Dermis blood vessel endothelial cell (primary cell): ENCODE data around the gene TMEM94. TPM values are rescaled to one million over a fixed set of nuclear protein-coding genes. Genes with fewer than 3 reads are reported as not detected.
"Not testable (repeated sequence)": the region's sequence is repeated elsewhere in the genome, so short reads cannot be mapped to it uniquely, and the experiment has no call there.

Experiments used
- DNase-seq: peaks from one replicate; pipeline ENCODE4 v3.0.0; 2010
- total RNA-seq: library from RNA; depleted of rRNA; stranded (reverse); fragments of >200 nt; gene quantifications from 2 replicates; pipeline ENCODE4 v1.2.3, GENCODE V29; 2014

Gene TMEM94
- total RNA-seq, 1 donor from 2014 or later: 50.4 TPM

DNA sequence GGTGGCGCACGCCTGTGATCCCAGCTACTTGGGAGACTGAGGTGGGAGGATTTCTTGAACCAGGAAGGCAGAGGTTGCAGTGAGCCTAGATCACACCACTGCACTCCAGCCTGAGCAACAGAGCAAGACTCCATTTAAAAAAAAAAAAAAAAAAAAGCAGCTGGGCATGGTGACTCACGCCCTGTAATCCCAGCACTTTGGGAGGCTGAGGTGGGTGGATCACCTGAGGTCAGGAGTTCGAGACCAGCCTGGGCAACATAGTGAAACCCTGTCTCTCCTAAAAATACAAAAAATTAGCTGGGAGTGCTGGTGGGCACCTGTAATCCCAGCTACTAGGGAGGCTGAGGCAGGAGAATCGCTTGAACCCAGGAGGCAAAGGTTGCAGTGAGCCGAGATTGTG lies 10.5 kb upstream of the TMEM94 start:
- DNase-seq: not testable (repeated sequence)

DNA sequence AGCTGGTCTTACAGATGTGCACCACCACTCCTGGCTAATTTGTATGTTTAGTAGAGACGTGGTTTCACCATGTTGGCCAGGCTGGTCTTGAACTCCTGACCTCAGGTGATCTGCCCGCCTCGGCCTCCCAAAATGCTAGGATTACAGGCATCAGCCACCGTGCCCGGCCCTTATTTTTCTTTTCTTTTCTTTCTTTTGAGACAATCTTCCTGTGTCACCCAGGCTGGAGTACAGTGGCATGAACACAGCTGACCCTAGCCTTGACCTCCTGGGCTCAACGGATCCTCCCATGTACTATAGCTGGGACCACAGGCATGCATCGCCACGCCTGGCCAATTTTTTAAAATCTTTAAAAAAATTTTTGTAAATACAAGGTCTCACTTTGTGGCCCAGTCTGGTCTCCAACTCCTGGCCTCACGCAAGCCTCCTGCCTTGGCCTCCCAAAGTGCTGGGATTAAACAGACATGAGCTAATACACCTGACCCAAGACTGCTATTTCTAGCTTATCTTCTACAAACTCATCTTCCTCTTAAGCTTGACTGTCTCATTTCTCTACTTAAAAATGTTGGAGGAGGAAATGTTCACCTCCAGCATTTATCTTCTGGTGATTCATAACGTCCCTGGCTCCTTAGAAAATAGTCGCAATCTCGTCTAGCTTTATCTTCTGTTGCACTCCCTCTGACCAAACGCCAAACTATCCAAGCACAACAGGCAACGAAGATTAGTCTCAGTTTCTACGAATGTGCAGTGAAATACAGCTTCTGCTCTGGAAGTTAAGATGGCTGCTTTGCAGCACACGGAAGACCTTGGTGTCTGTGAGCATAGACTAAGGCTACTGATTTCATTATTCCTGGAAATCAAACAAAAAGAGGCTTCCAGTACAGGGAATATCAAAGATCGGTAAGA lies 8.2 kb upstream of the TMEM94 start:
- no peak for DNase-seq

DNA sequence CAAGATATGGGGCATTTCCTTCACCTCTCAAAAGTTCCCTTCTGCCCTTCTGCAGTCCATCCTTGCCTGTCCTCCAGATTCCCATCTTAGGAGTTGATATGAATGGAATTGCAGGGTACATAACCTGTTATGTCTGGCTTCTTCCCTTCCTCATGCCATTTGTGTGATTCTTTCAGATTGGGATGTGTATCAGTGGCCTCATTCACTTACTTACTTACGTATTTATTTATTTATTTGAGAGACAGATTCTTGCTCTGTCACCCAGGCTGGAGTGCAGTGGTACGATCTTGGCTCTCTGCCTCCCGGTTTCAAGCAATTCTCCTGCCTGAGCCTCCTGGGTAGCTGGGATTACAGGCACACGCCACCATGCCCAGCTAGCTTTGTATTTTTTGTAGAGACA lies 6.2 kb upstream of the TMEM94 start:
- no peak for DNase-seq

DNA sequence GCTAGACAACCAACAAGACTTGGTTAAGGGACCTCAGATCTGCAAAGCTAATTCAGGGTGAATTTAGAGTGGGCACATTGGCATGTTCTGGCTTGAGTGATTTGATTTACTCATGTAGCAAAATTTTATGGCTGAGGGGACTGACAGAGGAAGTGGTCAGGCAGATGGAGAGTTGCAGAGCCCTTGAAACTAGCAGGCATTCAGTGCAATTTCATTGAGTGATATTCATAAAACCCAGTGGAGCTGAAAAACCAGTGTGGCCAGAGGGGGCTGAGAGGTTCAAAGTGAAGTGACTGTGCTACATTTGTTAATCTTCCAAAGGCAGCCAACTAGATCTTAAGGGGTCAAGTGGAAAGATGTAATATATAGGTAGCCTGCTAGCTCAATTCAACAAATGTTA lies 2.2 kb upstream of the TMEM94 start:
- DNase-seq: no peak

DNA sequence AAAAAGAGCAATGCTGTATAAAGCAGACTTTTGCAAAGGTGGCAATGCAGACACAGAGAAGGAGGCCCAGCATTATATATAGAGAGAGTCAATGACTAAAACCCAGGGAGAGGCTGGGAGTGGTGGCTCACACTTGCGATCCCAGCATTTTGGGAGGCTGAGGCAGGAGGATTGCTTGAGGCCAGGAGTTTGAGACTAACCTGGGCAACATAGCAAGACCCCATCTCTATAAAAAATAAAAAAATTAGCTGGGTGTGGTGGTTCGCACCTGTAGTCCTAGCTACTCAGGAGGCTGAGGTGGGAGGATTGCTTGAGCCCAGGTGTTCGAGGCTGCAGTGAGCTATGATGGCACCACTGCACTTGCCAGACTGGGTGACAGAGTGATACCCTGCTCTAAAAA lies 1.8 kb upstream of the TMEM94 start:
- not testable (repeated sequence) for DNase-seq

DNA sequence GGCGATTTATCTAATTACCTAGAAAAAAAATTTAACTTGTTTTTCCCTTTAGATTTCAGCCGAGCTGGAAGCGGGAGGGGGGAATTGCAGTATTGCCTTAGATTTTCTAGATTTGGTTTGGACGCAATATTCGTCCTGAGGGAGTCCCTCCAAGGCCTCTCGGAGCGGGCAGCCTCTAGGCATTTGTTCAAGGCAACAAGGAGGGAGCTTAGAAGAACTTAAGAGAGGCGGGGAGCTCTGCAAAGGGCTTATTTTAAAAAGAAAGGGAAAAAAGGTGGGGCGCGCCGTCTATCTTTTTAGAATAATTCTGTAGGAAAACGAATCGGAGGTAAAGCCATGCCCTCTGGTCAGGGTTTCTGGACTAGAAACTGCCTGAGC lies 407 bp upstream of the TMEM94 start:
- DNase-seq: no peak

DNA sequence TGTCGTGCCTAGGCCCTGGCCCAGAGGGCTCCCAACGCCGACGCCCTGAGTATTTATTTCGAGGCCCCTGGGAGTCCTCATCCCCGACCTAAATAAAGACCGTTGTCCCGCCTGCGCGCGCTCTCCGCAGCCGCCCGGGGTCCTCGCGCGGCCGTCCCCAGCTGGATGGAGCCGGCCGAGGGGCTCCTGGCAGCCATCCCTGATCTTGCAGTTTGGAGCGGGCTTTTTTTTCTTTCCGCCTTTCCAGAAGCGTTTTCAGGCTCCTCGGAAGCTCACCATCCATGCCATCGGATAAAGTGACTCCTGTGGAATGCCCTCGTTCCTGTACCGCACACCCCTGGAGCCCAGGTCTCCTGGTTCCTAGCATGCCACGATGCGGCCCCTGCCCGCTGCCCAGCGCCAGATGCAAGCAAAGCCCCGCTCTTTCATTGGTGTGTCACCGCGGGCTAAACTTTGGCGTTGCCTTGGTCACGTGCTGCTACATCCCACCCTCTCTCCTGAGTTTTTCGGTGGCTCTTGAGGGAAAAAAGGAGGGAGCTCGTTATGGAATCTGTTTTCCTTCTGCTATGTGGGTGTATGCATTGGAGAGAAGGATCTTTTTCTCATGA lies 716 bp downstream of the TMEM94 start:
- peak; percentile 64 for DNase-seq

DNA sequence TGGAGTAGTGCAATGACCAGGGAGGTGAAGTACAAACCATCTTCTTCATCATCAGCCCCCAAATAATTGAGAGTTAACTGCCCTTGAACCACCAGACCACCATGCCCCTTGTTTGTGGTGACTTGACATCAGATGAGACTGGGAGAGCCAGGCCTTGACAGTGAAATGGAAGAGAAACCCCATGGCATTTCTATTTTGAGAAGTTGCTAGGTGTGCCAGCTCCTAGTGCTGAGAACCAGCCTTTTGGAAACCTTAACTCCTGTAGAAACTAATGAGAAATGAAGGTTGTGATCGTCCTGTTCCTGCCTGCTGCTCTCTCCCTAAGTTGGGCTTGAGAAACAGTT lies 2.8 kb downstream of the TMEM94 start:
- no peak for DNase-seq

DNA sequence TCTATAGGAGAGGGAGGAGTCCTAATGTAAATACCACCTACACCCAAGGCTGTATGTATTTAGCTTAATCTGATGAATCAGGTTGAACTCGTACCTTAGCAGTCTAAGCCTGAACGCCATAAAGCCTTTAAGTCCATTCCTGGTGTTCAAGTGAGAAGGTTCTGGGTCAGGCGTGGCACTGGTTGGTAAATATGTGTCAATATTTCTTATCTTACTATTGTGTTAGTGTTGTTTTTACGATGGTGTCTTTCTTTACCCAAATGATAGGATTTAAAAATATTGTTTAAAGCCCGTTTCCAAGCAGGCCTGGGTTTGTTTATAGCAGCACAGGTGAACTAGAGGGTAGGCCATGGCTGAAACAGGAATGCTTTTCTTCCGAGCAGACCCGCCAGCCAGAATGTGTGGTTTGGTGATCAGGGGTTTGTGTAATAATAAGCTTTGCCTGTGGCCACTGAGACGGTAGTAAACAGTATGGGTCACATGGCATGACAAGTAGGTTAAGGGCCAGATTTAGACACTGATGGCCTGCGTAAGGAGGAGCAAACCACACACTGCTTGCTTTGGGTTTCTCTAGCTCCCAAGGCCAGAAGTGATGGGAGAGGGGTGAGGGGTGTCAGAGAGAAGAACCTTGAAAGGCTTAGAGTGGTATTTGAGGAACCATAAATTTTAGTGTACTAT lies 3.3 kb downstream of the TMEM94 start:
- no peak for DNase-seq

DNA sequence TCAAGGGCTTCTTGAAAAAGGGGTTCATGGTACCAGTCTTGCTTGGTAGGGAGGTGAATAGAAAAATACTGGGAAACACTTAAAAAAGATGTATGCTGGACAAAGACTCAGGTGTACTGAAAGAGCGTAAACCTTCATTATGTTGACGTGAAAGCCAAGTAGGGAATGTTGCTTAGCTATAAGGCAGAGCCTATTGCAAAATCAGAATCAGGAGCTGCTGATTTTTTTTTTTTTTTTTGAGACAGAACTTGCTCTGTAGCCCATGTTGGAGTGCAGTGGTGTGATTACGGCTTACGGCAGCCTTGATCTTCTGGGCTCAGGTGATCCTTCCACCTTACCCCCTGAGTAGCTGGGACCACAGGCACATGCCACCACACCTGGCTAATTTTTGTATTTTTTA lies 3.9 kb downstream of the TMEM94 start:
- DNase-seq: no peak

DNA sequence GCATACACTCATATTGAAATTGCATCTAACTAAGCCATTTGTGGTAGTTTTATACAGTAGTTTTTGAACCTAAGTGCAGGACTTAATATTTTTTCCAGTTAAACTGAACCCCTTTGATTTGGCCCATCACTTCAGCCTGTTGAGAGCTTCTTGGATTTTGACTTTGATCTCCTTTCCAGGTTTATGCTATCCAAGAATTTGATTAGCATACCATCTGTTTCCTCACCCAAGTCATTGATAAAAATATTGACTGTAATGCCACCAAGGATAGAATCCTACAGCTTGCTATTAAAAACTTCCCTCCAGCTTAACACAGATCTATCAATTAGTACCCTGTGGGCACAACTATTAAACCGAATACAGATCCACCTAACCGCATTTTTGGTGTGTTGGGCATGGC lies 7.2 kb downstream of the TMEM94 start:
- DNase-seq: no peak

DNA sequence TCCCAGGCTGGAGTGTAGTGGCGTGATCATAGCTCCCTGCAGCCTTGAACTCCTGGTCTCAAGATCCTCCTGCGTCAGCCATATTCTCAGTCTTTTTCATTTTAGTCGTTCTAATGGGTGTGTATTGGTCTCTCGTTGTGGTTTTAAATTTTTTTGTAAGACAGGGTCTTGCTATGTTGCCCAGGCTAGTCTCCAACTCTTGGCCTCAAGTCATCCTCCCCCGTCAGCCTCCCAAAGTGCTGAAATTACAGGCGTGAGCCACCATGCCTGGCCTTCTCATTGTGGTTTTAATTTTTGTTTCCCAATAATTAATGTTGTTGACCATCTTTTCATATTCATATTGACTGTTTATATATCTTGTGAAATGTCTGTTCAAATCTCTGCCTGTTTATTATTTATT lies 8.6 kb downstream of the TMEM94 start:
- no peak for DNase-seq

DNA sequence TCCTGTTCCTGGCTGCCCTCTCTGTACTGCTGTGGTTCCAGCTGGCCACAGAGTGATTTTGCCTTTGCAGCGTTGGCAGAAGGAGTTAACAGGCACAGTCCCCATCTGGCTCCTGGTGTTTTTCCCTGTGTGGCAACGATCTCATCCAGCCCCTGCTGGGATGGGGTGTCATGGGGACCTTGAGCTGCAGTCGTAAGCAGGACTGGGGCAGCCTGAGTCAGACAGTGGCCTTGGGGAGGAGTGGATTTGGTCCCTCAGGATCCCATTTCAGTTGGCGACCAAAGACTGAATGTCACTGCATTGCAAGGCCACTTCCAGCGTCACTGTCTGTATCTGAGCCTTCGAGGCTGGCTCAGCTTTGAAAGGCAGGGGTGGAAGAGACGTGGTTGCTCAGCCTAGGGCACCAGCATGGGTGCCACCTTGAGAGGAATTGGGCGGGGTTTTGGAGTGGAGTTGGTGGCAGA lies 11.9 kb downstream of the TMEM94 start:
- DNase-seq: no peak

DNA sequence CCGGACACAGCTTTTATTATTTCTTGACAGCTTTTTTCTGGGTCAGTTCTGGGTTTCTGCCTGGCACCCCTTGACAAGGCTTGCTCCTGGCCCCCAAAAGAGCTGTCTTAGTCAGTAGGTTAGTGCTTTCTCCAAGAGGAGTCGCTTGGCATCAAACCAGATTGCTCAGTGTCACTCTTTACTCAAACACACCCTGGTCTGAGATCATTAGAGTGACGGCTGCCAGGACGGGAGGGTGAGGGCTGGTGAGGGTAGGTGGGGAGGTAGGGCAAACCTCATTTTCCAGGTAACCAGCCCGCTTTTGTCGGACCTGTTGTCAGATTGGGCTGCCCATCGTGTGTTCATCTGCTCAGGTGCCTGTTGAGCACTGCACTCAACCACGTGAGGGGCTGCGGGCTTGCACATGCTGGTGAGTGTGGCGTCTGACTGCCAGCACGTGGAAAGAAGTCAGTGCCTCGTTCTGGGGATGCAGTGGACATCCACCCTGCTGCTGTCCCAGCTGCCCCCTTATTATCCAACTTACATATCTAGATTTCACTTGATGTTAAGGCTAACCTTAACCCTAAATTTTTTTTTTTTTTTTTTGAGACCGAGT lies 12.4 kb downstream of the TMEM94 start:
- no peak for DNase-seq

DNA sequence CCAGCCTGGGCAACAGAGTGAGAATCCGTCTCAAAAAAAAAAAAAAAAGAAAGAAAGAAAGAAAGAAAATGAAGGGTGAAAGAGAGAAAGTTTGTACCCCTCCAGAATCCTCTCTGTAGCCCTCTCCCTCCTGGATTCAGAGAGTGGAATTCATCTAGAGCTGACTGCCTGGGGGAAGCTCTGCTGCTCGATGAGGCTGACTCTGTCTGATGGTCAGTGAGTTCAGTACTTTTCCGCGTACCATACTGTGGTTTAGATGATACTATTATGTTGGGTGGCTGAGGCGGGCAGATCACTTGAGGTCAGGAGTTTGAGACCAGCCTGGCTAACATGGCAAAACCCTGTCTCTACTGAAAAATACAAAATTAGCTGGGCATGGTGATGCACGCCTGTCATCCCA lies 14.8 kb downstream of the TMEM94 start:
- DNase-seq: no peak

DNA sequence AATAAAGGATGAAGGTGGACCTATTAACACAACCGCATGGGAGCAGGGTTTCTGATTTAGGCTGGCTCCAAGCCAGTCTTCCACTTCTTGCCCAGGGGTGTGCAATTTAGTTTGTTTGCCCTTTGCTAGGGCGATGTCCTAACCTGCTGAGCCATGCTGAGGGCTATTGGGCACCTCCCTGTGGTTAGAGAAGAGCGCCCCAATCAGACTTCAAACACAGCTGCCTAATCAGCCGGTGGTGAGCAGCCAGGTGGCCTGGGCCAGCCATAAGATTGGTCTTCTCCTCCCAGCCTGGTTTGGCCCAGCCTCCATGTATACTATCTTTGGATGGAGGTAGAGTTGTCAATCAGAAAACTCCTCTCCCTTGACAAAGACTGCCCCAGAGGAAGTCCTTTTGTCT lies 15.7 kb downstream of the TMEM94 start:
- DNase-seq: no peak

DNA sequence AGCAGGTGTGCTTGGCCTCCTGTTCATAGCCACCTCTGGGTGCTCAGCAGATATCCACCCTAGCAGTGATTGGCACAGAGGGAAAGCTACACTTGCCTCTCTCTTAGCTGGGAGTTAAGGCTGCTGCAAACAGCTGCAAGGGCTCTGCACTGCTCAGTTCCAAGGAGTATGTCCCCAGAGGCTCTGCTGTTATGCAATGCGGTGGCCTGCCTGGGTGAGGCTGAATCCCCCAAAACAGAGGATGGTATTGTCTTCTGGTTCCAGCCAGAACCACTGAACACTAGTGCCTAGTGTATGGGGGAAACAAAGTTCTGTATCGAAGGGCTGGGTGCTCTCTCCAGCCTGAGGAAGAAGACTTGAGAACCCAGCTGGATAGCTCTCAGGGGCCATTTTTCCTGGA lies 16.8 kb downstream of the TMEM94 start:
- DNase-seq: no peak

DNA sequence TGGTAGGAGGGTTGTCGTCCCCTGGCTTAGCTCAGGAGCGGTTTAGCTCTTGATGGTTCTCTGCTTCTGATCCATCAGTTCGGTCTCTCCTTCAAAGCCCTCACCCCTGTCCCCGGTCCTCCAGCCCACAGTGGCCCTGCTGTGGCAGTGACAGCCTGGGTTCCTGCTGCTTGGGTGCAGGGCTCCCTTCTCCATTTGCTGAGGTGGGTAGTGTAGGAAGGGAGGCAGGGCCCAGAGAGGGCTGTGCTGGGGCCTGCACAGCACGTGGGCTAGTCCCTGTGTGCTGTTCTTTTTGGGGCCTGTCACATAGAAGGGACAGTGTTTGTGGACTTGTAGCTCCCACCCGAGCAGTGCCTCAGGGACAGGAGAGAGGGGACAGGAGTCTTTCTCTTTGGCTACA lies 18.3 kb downstream of the TMEM94 start:
- DNase-seq: no peak

DNA sequence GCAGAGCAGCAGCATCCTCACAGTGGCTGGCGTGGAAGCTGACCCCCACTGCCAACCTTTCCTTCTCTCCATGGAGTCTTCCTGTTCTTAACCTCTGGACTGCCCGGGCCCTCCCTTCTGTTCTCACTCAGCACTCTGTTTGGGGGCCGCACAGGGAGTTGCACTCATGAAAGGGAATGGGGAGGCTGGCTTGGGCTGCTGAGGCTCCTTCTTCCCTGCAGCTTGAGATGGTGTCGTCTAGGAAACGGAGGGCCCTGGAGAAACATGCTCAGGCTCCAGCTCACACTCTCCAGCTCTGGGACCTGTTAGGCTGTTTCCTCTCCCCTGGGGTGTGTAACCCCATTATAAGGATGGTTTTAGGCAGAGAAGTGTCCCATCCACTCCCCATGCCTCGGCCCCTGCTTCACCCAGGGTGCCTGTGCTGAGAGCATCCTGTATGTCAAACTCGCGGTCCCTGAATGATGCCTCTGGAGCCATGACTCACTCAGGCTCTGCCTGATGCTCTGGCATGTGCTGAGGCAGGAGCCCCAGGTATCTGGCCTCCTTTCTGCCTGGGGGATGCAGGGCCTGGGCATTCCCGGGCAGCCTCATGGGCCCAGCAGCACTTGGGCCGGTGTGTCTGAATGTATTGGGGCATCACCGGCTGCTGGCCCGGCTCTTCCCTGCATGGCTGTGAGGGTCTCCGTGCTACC lies 18.9 kb downstream of the TMEM94 start:
- DNase-seq: peak; percentile 33

DNA sequence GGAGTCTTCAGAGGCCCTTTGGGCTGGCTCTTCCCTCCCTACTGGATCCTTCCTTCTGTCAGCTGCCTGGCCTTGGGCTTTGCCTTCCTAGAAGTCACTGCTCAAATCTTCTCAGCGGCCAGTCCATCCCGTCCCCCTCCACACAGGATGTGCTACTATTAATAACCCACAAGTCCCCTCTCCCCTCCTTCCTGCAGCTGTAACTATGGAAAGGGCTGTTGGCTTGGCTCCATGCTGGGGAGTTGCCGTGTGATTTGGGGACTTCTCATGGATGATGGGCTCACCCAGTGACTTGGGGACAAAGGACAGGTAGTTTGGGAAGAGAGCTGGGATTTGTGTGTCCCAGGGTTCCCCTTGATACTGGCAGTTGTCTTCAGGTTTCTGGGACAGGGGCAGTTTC lies 19.4 kb downstream of the TMEM94 start:
- peak; percentile 52 for DNase-seq

DNA sequence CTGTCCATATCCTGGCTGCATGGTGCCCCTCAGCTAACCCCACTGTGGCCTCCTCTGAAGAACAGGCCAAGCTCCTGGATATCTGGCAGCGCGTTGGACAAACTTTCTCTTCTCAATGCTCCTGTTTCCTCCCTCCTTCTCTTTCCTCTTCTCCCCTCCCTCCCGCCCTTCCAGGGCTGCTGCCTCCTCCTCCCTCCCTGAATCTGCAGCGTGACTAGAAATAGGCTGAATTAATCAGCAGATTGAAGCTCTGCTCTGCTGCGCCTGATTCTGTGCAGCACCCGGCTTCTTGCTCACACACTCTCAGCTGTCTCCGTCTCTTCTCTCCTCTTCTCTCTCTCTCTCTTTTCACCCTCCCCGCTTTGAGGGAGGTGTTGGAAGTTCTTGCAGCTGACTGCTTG lies 19.8 kb downstream of the TMEM94 start:
- DNase-seq: no peak

DNA sequence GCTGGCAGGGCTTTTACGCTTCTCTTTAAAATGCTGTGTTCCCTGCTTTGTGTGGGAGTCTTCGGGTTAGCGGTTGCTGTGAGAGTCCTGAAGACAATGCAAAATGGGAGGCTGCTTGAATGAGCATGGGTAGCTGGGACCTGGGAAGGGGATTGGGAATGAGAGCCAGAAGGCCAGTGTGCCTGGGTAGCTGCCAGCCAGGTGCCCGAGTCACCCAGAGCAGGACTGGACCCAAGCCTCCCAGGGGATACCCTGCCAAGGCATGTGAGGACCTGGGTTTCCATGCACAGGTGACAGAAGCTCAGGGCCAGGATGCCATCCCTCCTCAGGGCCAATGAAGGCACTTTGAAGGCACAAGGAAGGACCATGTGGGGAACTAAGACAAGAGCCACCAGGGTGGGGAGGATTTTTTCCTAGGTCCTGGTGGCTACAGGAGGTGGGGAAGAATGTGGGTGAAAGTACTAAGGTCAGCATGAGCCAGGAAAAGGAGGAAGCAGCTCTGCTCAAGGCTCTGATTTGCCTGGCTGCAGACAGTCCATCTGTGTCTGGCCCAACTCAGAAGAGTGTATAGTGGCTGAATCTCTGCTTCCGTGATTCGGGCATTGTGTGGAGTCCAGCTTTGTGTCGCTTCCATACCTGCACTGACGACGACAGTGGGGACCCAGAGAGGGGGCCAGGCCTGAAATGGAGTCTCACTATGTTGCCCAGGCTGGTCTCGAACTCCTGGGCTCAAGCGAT lies 20.5 kb downstream of the TMEM94 start:
- no peak for DNase-seq
